AG09309 (cell line): ENCODE measurements around the gene DMRT2.

Experiments used
- DNase-seq: peaks from one replicate; pipeline ENCODE4 v3.0.0-alpha.2; 2010; ENCODE audit warnings: low read depth
- H3K4me3 ChIP-seq: 2 replicates; pipeline ENCODE4 v1.5.1; 2011; ENCODE audit warnings: mild to moderate bottlenecking, low read depth, low read length, moderate library complexity; ENCODE audit not compliant: control insufficient read depth
- TF ChIP-seq, protein P1 (sequence below): IDR thresholded peaks from 2 replicates; pipeline ENCODE4 v1.5.1; 2011; ENCODE audit warnings: mild to moderate bottlenecking, low read depth, low read length, inconsistent platforms; ENCODE audit not compliant: insufficient read depth, control insufficient read depth; ENCODE audit errors: missing control alignments

Gene DMRT2

GRCh38 chr9:1025131-1025530, 25.0 kb upstream of the DMRT2 start:
- H3K4me3 ChIP-seq = no peak overlapping the region
- TF ChIP-seq, protein P1, sequence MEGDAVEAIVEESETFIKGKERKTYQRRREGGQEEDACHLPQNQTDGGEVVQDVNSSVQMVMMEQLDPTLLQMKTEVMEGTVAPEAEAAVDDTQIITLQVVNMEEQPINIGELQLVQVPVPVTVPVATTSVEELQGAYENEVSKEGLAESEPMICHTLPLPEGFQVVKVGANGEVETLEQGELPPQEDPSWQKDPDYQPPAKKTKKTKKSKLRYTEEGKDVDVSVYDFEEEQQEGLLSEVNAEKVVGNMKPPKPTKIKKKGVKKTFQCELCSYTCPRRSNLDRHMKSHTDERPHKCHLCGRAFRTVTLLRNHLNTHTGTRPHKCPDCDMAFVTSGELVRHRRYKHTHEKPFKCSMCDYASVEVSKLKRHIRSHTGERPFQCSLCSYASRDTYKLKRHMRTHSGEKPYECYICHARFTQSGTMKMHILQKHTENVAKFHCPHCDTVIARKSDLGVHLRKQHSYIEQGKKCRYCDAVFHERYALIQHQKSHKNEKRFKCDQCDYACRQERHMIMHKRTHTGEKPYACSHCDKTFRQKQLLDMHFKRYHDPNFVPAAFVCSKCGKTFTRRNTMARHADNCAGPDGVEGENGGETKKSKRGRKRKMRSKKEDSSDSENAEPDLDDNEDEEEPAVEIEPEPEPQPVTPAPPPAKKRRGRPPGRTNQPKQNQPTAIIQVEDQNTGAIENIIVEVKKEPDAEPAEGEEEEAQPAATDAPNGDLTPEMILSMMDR = no peak
- DNase-seq = no peak

DNA sequence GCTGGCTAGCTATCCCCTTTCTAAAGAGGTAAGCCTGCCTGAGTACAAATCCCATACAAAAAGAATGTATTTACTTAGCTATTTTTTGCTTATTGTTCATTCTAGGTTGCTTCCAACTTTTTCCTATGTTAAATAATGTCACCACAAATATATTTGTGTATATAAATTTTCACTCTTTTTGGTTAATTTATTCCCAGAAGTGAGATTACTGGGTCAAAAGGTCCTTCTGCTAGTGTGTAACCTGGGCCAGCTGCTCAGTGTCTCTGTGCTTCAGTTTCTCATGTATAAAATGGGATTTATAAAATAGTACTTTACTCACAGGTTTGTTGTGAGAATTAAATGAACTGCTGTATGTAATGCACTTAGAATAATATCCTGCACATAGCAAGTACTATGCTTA, 23.9 kb upstream of the DMRT2 start:
- no peak overlapping the region for H3K4me3 ChIP-seq
- no peak for DNase-seq
- TF ChIP-seq, protein P1 = no peak

- no peak overlapping the region for H3K4me3 ChIP-seq
- TF ChIP-seq, protein P1 = no peak
- DNase-seq = no peak
These were observed 21.5 kb upstream of the DMRT2 start for GRCh38 chr9:1028501-1029190.

DNA sequence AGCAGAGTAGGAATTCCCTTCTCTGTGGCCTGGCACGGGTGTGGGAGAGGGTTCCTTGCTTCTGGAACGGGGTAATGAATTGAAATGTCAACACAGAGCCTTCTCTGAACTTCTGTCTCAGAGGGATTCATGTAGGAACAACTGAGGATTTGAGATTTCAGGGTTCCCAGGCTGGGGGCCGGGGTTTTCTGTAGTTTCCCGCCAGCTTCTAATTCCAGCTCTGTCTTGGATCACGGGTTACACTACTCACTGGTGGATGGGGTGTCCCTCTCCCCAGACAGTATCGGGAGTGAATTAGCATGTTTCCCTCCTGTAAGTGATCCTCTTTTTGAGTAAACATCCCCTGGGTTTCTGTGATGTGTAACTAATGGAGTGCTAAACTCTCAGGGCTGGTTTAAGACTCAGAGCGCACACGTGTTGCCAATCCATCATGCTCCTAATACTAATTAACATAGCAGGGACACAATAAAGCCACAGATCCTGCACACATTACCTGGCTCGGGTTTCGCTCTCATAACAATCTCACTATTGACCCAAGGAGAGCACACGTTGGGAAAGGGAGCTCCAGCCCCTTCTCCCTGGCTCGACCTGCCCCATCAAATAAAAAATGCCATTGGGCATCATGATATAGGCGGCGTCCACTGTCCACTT, 18.1 kb upstream of the DMRT2 start:
- no peak for DNase-seq
- TF ChIP-seq, protein P1 = no peak

DNA sequence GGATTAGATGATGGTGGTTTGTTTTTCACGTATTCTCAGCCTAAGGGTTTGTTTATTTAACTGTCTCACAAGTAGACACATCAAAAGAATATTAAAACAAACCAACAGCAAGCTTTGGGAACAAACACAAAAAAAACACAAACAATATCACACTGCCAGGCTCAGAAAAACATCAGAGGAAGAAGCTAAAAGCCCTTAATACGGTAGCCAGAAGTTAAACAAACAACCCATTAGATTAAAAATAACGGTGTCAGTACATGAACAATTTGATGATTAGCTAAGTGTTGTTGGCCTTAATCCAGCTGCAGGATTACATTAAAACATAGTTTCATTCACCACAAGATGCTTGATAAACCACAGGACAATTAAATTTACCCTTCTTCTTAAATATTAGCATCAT, 15.9 kb upstream of the DMRT2 start:
- TF ChIP-seq, protein P1 = no peak
- no peak for DNase-seq
- H3K4me3 ChIP-seq = no peak overlapping the region

More for the DNA sequence above, 18.1 kb upstream of the DMRT2 start:
- H3K4me3 ChIP-seq = no peak overlapping the region

- H3K4me3 ChIP-seq = no peak overlapping the region
- no peak for DNase-seq
- TF ChIP-seq, protein P1 = no peak
These were observed 10.6 kb upstream of the DMRT2 start for GRCh38 chr9:1039589-1039988.

DNA sequence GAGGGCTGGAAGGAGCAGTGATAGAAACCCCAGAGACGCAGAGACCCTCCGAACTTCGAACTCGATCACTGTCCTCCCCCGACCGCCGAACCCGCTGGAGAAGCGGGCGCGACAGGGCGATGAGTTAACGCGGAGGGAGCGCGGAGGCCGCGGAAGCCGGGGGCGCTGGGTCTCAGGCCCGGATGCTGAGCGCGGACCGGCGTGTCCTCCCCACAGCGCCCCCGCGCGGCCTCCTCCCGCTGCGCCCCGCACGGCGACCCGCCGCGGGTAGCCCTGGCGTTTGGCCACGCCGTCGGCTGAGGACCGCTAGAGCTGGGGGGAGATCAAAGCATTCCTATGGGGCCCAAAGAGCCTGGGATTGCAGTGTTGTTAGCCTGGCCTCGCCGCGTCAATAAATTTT, 7.7 kb upstream of the DMRT2 start:
- TF ChIP-seq, protein P1 = no peak
- no peak overlapping the region for H3K4me3 ChIP-seq
- no peak for DNase-seq
